HEK293 (cell line): ENCODE results near the gene NTSR1.

Experiments
- CTCF ChIP-seq: fragments of 450-650 bp; formaldehyde crosslinking; IDR thresholded peaks from 2 replicates; pipeline ENCODE4 v1.5.1; 2016; ENCODE audit warnings: missing biosample characterization, missing genetic modification characterization
- YY1 ChIP-seq: fragments of 450-650 bp; formaldehyde crosslinking; IDR thresholded peaks from 2 replicates; pipeline ENCODE4 v1.5.1; 2018; ENCODE audit warnings: missing biosample characterization, missing genetic modification characterization
- ZBTB10 ChIP-seq: fragments of 450-650 bp; formaldehyde crosslinking; IDR thresholded peaks from 2 replicates; pipeline ENCODE4 v1.5.1; 2016; ENCODE audit warnings: missing biosample characterization, missing genetic modification characterization
- ZBTB7A ChIP-seq: fragments of 450-650 bp; formaldehyde crosslinking; IDR thresholded peaks from 2 replicates; pipeline ENCODE4 v1.5.1; 2016; ENCODE audit warnings: low read depth, missing biosample characterization, missing genetic modification characterization
- ZFP69B ChIP-seq: fragments of 450-650 bp; formaldehyde crosslinking; IDR thresholded peaks from 2 replicates; pipeline ENCODE4 v1.5.1; 2016; ENCODE audit warnings: missing biosample characterization, missing genetic modification characterization

- TF ChIP-seq ZBTB10 (tag by site-specific recombination) (no peak), ZBTB7A (tag by site-specific recombination) (no peak), YY1 (tag by site-specific recombination) (no peak), ZFP69B (tag by site-specific recombination) (no peak), CTCF (no peak)
Measured at GRCh38 chr20:62674370-62674769, 34.3 kb upstream of the NTSR1 start.
